Epithelial cell of esophagus (primary cell): ENCODE results near the gene RAB3GAP2.

Source experiments
- DNase-seq: peaks from one replicate; pipeline ENCODE4 v3.0.0; 2010; ENCODE audit warnings: low read depth
- H3K4me3 ChIP-seq: 2 replicates; pipeline ENCODE4 v1.5.1; 2011; ENCODE audit warnings: mild to moderate bottlenecking, low read length, control low read depth
- TF ChIP-seq, protein P1 (sequence below): IDR thresholded peaks from 2 replicates; pipeline ENCODE4 v1.5.1; 2011; ENCODE audit warnings: low read depth, mild to moderate bottlenecking, low read length, control low read depth, inconsistent platforms; ENCODE audit not compliant: insufficient read depth; ENCODE audit errors: missing control alignments

Gene RAB3GAP2

DNA sequence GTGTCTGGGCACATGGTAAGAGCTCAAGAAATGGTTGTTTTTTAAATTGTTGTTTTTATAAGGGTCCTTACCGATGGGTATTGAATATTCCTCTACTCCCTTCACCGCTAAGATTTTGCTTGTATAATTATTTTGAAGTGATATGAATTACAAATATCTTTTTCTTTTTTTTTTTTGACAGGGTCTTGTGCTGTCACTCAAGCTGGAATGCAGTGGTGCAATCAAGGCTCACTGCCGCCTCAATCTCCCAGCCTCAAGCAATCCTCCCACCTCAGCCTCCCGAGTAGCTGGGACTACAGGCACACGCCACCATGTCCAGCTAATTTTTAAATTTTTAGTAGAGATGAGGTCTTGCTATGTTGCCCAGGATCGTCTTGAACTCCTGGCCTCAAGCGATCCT, 27.1 kb upstream of the RAB3GAP2 start:
- no peak for DNase-seq
- no peak overlapping the region for H3K4me3 ChIP-seq
- TF ChIP-seq, protein P1, sequence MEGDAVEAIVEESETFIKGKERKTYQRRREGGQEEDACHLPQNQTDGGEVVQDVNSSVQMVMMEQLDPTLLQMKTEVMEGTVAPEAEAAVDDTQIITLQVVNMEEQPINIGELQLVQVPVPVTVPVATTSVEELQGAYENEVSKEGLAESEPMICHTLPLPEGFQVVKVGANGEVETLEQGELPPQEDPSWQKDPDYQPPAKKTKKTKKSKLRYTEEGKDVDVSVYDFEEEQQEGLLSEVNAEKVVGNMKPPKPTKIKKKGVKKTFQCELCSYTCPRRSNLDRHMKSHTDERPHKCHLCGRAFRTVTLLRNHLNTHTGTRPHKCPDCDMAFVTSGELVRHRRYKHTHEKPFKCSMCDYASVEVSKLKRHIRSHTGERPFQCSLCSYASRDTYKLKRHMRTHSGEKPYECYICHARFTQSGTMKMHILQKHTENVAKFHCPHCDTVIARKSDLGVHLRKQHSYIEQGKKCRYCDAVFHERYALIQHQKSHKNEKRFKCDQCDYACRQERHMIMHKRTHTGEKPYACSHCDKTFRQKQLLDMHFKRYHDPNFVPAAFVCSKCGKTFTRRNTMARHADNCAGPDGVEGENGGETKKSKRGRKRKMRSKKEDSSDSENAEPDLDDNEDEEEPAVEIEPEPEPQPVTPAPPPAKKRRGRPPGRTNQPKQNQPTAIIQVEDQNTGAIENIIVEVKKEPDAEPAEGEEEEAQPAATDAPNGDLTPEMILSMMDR: no peak

DNA sequence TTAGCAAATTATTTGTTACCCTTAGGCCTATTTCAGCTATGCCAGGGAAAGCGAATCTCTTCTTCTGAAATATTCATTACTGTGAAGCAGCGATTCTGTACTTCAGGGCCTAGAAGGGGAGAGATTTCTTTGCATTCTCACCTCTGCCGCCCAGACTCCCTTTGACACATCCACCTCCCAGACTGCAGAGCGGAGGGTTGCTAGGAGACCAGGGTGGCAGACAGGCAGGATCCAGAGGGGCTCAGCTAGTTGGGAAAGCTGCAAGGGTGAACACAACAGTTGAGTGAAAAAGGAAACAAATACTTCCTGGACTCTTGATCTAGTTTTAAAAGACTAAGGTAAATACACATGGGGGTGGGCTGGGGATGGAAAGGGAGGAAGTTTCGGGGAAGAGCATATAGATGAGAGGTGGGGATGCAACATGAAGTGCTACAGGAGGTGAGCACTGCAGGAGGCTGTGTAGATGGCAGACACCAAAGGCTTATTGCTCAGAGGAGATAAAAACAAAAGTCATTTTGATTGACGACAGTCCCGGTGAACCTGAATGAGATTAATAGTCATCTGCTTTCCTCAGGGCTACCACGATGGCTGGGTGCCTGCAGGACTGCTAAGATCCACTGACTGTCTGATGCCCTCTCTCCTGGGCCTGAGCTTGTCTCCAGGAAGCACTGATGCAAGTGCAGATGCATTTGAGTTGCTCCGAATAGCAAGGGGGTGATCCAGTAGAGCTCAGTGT, 26.4 kb upstream of the RAB3GAP2 start:
- H3K4me3 ChIP-seq: no peak overlapping the region
- no peak for DNase-seq
- TF ChIP-seq, protein P1: no peak

DNA sequence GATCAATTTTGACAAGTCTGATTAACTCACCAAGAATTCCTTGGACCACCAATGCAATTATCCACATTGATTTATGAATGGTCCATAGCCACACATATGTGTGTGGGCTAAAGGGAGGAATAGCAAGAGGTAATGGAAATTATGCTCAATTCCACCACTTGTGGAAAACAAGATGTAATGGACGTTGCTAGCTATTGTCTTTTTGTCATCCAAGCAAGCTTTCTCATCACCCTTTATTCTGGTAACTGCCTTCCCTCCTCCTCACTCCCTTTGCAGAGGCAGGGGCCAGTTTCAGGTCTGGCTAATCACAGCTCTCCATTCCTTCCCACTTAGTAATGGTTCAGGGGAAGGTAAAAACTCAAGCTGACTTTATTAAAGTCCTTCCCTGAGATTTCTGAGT, 24.7 kb upstream of the RAB3GAP2 start:
- TF ChIP-seq, protein P1: no peak
- H3K4me3 ChIP-seq: no peak overlapping the region
- DNase-seq: no peak

DNA sequence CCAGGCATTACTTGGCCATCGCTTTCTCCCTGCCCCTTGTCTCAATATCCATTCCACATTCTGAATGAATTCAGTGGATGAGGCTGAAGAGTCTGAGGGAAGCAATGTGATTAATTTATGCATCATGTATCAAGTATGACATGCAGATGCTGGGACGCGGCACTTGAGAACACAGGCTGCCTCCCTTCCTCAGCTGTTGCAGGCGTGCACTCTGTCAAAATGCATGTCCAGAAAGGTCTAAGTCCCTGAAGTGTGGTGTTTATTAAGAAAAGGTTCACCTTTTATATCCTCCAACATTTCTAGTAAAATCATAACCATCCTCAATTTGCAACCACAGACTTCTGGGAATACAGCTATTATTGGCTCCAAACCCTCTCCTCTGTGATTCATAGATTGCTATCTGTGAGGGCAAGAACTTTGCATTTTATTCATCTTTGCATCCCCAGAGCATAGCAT, 22.6 kb upstream of the RAB3GAP2 start:
- H3K4me3 ChIP-seq: no peak overlapping the region
- TF ChIP-seq, protein P1: no peak
- no peak for DNase-seq

DNA sequence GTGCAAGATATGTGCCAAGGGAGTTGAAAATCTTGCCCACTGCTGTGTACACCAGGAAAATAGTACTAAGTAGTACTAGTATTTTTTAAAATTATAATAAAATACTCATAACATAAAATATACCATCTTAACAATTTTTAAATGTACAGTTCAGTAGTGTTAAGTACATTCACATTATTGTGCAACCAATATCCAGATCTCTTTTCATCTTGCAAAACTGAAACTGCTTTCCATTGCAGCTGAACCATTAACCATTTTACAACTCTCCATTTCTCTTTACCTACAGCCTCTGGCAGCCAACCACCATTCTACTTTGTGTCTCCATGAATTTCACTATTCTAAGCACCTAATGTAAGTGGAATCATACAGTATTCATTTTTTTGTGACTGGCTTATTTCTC, 19.3 kb upstream of the RAB3GAP2 start:
- no peak for DNase-seq
- no peak overlapping the region for H3K4me3 ChIP-seq
- TF ChIP-seq, protein P1: no peak

DNA sequence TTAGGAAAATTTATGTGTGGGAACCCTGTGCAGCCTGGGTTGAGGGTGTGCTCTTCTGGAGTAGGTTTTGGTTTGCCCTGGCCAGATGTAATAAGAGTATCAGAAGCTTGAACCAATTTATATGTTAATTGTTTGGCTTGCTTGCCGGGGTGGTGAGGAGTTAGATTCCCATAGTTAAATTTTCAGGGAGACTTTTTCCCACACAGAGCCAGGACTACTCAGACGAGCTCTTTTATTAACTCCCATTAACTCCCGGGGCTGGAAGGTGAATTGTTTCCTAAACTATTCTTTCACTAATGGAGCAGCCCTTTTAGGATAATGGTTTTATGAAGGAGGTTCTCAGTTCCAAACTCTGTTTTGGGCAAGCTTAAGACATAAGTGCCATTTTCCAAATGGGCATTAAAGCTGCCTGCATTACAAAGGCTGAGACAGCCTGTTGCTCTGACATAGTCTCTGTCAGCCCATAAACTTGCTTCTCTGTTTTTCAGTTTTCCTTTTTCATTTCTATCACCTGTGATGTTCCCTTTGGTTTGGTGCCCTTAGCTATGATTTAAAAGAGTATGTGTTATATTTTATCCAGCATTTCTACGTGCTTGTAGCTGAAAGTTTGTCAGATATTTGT, 18.0 kb upstream of the RAB3GAP2 start:
- no peak for DNase-seq
- TF ChIP-seq, protein P1: no peak
- H3K4me3 ChIP-seq: no peak overlapping the region

DNA sequence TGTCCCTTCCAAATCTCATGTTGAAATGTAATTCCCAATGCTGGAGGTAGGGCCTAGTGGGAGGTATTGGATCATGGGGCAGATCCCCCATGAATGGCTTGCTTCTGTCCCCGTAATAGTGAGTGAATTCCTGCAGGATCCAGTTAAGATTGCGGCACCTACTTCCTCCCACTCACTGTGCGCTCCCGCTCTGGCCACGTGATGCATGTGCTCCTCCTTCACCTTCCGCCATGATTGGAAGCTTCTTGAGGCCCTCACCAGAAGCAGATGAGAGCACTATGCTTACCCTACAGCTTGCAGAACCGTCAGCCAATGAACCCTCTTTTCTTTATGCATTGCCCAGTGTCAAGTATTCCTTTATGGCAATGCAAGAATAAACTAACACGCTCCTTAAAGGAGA, 14.9 kb upstream of the RAB3GAP2 start:
- H3K4me3 ChIP-seq: no peak overlapping the region

More for the DNA sequence above, 14.9 kb upstream of the RAB3GAP2 start:
- TF ChIP-seq, protein P1: no peak
- DNase-seq: no peak
